Panc1 (cell line): ENCODE data around the gene ST8SIA6.

Source experiments
- CTCF ChIP-seq: fragments of 450-650 bp; IDR thresholded peaks from 2 replicates; pipeline ENCODE4 v1.5.1; 2017; ENCODE audit warnings: mild to moderate bottlenecking
- POLR2AphosphoS5 ChIP-seq: IDR thresholded peaks from 2 replicates; pipeline ENCODE4 v1.6.1; 2012; ENCODE audit warnings: mild to moderate bottlenecking, low read depth, low read length, moderate library complexity
- REST ChIP-seq, 2 experiments: IDR thresholded peaks; 2 replicates each; pipeline ENCODE4 v1.6.1; 2011 to 2012; ENCODE audit warnings: low read depth in 2 of 2, control low read depth in 1 of 2, low read length in 1 of 2, mild to moderate bottlenecking in 1 of 2, moderate library complexity in 1 of 2; ENCODE audit not compliant: insufficient read depth in 1 of 2
- SIN3A ChIP-seq: IDR thresholded peaks from 2 replicates; pipeline ENCODE4 v1.6.1; 2012; ENCODE audit warnings: low read depth, mild to moderate bottlenecking, low read length, moderate library complexity, borderline replicate concordance; ENCODE audit not compliant: insufficient read depth

GRCh38 chr10:17368708-17369272 lies 85.6 kb downstream of the ST8SIA6 start:
- TF ChIP-seq CTCF: no peak
- no peak for TF ChIP-seq REST (IDR thresholded peaks at IDR 0.05; ENCODE audit: insufficient read depth in 1 of 2, low read depth in 2 of 2, low read length in 1 of 2)
- no peak for TF ChIP-seq POLR2AphosphoS5
- no peak for TF ChIP-seq SIN3A
